ENCODE data around the gene MT1X. TPM values are rescaled to one million over a fixed set of nuclear protein-coding genes. Genes with fewer than 3 reads are reported as not detected.

MT1X gene
- total RNA-seq, 1 donor from 2014 or later, result 111 TPM

GRCh38 chr16:56636616-56637413, 45.5 kb upstream of the MT1X start:
- Histone ChIP-seq H3K27ac (no peak overlapping the region), H3K4me3 (no peak overlapping the region), H3K4me1 (peaks cover 22% of the 10 kb centered on the region), H3K9me3 (no peaks in the 10 kb centered on the region), H3K36me3 (no peaks in the 10 kb centered on the region), H3K27me3 (peaks cover 40% of the 10 kb centered on the region)
- intact Hi-C loops (cut with DNase I), result no loop called here
- DNase-seq, result no peak
- no peak for ATAC-seq
- TF ChIP-seq CTCF (IDR thresholded peaks at IDR 0.05), result no peak

GRCh38 chr16:56637814-56638750, 44.2 kb upstream of the MT1X start, which contains the start of gene MT1A:
MT1A (plus strand) TSS chr16:56638666; CDS start chr16:56638739, 73 bp downstream.
- H3K4me3 ChIP-seq, result peak within 1 kb of the TSS; percentile 51
- no peaks in the 10 kb centered on the region for H3K36me3 ChIP-seq
- no peak within 1 kb of the TSS for H3K27ac ChIP-seq
- no peaks in the 10 kb centered on the region for H3K9me3 ChIP-seq
- no peak for TF ChIP-seq CTCF (IDR thresholded peaks at IDR 0.05)
- peaks cover 23% of the 10 kb centered on the region for H3K4me1 ChIP-seq
- intact Hi-C loops (cut with DNase I), result no loop called here
- ATAC-seq (peak; percentile 80), DNase-seq (peak; percentile 83)
- peaks cover 40% of the 10 kb centered on the region for H3K27me3 ChIP-seq

GRCh38 chr16:56639045-56639444, 43.2 kb upstream of the MT1X start:
- Histone ChIP-seq H3K36me3 (no peaks in the 10 kb centered on the region), H3K27ac (no peak overlapping the region), H3K27me3 (peaks cover 39% of the 10 kb centered on the region), H3K4me3 (no peak overlapping the region), H3K4me1 (peaks cover 33% of the 10 kb centered on the region), H3K9me3 (no peaks in the 10 kb centered on the region)
- DNase-seq (no peak), ATAC-seq (no peak)
- TF ChIP-seq CTCF (IDR thresholded peaks at IDR 0.05), result no peak
- intact Hi-C loops (cut with DNase I), result no loop called here

- no peaks in the 10 kb centered on the region for H3K9me3 ChIP-seq
- peaks cover 29% of the 10 kb centered on the region for H3K27me3 ChIP-seq
- DNase-seq (no peak), ATAC-seq (no peak)
- no peaks in the 10 kb centered on the region for H3K36me3 ChIP-seq
- intact Hi-C loops (cut with DNase I), result no loop called here
- H3K27ac ChIP-seq, result no peak overlapping the region
- no peak for TF ChIP-seq CTCF (IDR thresholded peaks at IDR 0.05)
- H3K4me1 ChIP-seq, result peaks cover 33% of the 10 kb centered on the region
- no peak overlapping the region for H3K4me3 ChIP-seq
Observed at GRCh38 chr16:56640076-56640475, 42.2 kb upstream of the MT1X start.

- H3K27ac ChIP-seq, result no peak overlapping the region
- TF ChIP-seq CTCF (IDR thresholded peaks at IDR 0.05), result no peak
- H3K36me3 ChIP-seq, result no peaks in the 10 kb centered on the region
- intact Hi-C loops (cut with DNase I), result no loop called here
- H3K27me3 ChIP-seq, result peaks cover 18% of the 10 kb centered on the region
- H3K9me3 ChIP-seq, result no peaks in the 10 kb centered on the region
- no peak for ATAC-seq
- H3K4me1 ChIP-seq, result peaks cover 26% of the 10 kb centered on the region
- no peak for DNase-seq
- H3K4me3 ChIP-seq, result no peak overlapping the region
Observed at GRCh38 chr16:56641166-56641565, 41.1 kb upstream of the MT1X start.
